MM.1S (cell line): ENCODE results near the gene DMRTC2.

Experiments used
- DNase-seq: peaks from one replicate; pipeline ENCODE4 v3.0.0-alpha.2; 2015
- H2AFZ ChIP-seq: fragments of 300-600 bp; sonication (generic); 2 replicates; pipeline ENCODE4 v1.6.0; 2016; ENCODE audit warnings: antibody characterized with exemption, low read length
- H3F3A ChIP-seq: fragments of 300-600 bp; sonication (generic); 2 replicates; pipeline ENCODE4 v1.6.1; 2016; ENCODE audit warnings: mild to moderate bottlenecking, antibody characterized with exemption, low read length, moderate library complexity, mixed read lengths; ENCODE audit not compliant: insufficient read depth
- H3K27ac ChIP-seq: fragments of 300-600 bp; sonication (generic); 2 replicates; pipeline ENCODE4 v1.5.1; 2016; ENCODE audit warnings: mild to moderate bottlenecking, low read length
- H3K27me3 ChIP-seq: fragments of 300-600 bp; sonication (generic); replicated peaks from 2 replicates; pipeline ENCODE4 v1.6.0; 2016; ENCODE audit warnings: low read length; ENCODE audit not compliant: insufficient read depth
- H3K36me3 ChIP-seq: fragments of 300-600 bp; sonication (generic); replicated peaks from 2 replicates; pipeline ENCODE4 v1.6.1; 2016; ENCODE audit warnings: mild to moderate bottlenecking, low read length, mixed read lengths; ENCODE audit not compliant: insufficient read depth
- H3K4me1 ChIP-seq: fragments of 300-600 bp; sonication (generic); 2 replicates; pipeline ENCODE4 v1.6.1; 2016; ENCODE audit warnings: low read length, mixed read lengths
- H3K4me2 ChIP-seq: fragments of 300-600 bp; sonication (generic); 2 replicates; pipeline ENCODE4 v1.6.0; 2016; ENCODE audit warnings: low read depth, low read length
- H3K4me3 ChIP-seq: fragments of 300-600 bp; sonication (generic); 2 replicates; pipeline ENCODE4 v1.5.1; 2016; ENCODE audit warnings: low read length, mixed read lengths
- H3K79me2 ChIP-seq: fragments of 300-600 bp; sonication (generic); 2 replicates; pipeline ENCODE4 v1.6.1; 2016; ENCODE audit warnings: mixed run types, low read length, mixed read lengths
- H3K9ac ChIP-seq: fragments of 300-600 bp; sonication (generic); 2 replicates; pipeline ENCODE4 v1.6.1; 2016; ENCODE audit warnings: low read length, mixed read lengths
- H3K9me2 ChIP-seq: fragments of 300-600 bp; sonication (generic); replicated peaks from 2 replicates; pipeline ENCODE4 v1.6.1; 2016; ENCODE audit warnings: mild to moderate bottlenecking, low read length, mixed read lengths; ENCODE audit not compliant: insufficient read depth
- H3K9me3 ChIP-seq: fragments of 300-600 bp; sonication (generic); replicated peaks from 2 replicates; pipeline ENCODE4 v1.6.1; 2016; ENCODE audit warnings: mild to moderate bottlenecking, low read length, mixed read lengths; ENCODE audit not compliant: insufficient read depth
- H4K20me1 ChIP-seq: fragments of 300-600 bp; sonication (generic); 2 replicates; pipeline ENCODE4 v1.6.1; 2016; ENCODE audit warnings: mild to moderate bottlenecking, low read length, moderate library complexity, mixed read lengths; ENCODE audit not compliant: insufficient read depth
- CTCF ChIP-seq: fragments of 300-600 bp; sonication (generic); IDR thresholded peaks from 2 replicates; pipeline ENCODE4 v1.5.1; 2016; ENCODE audit warnings: antibody characterized with exemption, low read length, mixed read lengths
- EZH2 ChIP-seq: fragments of 300-600 bp; sonication (generic); optimal IDR thresholded peaks from 2 replicates; pipeline ENCODE3; 2017; ENCODE audit warnings: low read depth, mild to moderate bottlenecking, antibody characterized with exemption, low read length, mixed read lengths
- EZH2phosphoT487 ChIP-seq: fragments of 300-600 bp; sonication (generic); IDR thresholded peaks from 2 replicates; pipeline ENCODE4 v1.6.1; 2018; ENCODE audit warnings: antibody characterized with exemption, low read length

Gene DMRTC2

GRCh38 chr19:41869374-41869955, 24.6 kb downstream of the DMRTC2 start:
- Histone ChIP-seq H3K9me3 (no peaks in the 10 kb centered on the region), H4K20me1 (peaks cover 33% of the 10 kb centered on the region; the same call in 1 of the 2 replicates), H3K4me1 (peaks cover 71% of the 10 kb centered on the region), H3K4me2 (peak overlapping the region; percentile 21; the same call in 1 of the 2 replicates), H2AFZ (no peak overlapping the region), H3F3A (peaks cover 80% of the 10 kb centered on the region), H3K27ac (peak overlapping the region; percentile 80; the same call in 1 of the 2 replicates), H3K36me3 (peaks cover 9% of the 10 kb centered on the region), H3K27me3 (no peaks in the 10 kb centered on the region), H3K4me3 (no peak overlapping the region), H3K9ac (no peak overlapping the region), H3K79me2 (peaks cover 51% of the 10 kb centered on the region), H3K9me2 (no peaks in the 10 kb centered on the region)
- TF ChIP-seq CTCF (no peak), EZH2 (no peak), EZH2phosphoT487 (no peak)
- no peak for DNase-seq

- TF ChIP-seq EZH2 (no peak), CTCF (no peak), EZH2phosphoT487 (no peak)
- Histone ChIP-seq H3K9me3 (no peaks in the 10 kb centered on the region), H3K36me3 (peaks cover 9% of the 10 kb centered on the region), H3F3A (peaks cover 73% of the 10 kb centered on the region), H3K79me2 (peaks cover 41% of the 10 kb centered on the region), H3K4me1 (peaks cover 66% of the 10 kb centered on the region), H3K9ac (no peak overlapping the region), H2AFZ (no peak overlapping the region), H3K27ac (peak overlapping the region; percentile 80), H3K9me2 (no peaks in the 10 kb centered on the region), H3K4me3 (no peak overlapping the region), H3K4me2 (0 out of 2 replicates have a peak overlapping the region, but pooled peaks have one; percentile 25), H4K20me1 (peaks cover 30% of the 10 kb centered on the region; the same call in 1 of the 2 replicates), H3K27me3 (no peaks in the 10 kb centered on the region)
- DNase-seq = no peak
These were observed 25.6 kb downstream of the DMRTC2 start for GRCh38 chr19:41870401-41870873.

GRCh38 chr19:41871573-41872383, 26.9 kb downstream of the DMRTC2 start:
- H3K9me3 ChIP-seq = no peaks in the 10 kb centered on the region
- no peak for TF ChIP-seq EZH2phosphoT487
- TF ChIP-seq CTCF = no peak
- no peak for TF ChIP-seq EZH2
- peaks cover 72% of the 10 kb centered on the region for H3K4me1 ChIP-seq
- no peak overlapping the region for H3K4me3 ChIP-seq
- peak overlapping the region; percentile 27; the same call in 1 of the 2 replicates for H3K4me2 ChIP-seq
- H3K36me3 ChIP-seq = peaks cover 9% of the 10 kb centered on the region
- peaks cover 73% of the 10 kb centered on the region for H3F3A ChIP-seq
- no peaks in the 10 kb centered on the region for H3K27me3 ChIP-seq
- no peak overlapping the region for H2AFZ ChIP-seq
- peaks cover 25% of the 10 kb centered on the region; the same call in 1 of the 2 replicates for H4K20me1 ChIP-seq
- peaks cover 31% of the 10 kb centered on the region for H3K79me2 ChIP-seq
- no peaks in the 10 kb centered on the region for H3K9me2 ChIP-seq
- peak overlapping the region; percentile 7; the same call in 1 of the 2 replicates for H3K9ac ChIP-seq
- DNase-seq = peak; percentile 85
- peak overlapping the region; percentile 80 for H3K27ac ChIP-seq
